ENCODE measurements around the gene C6orf118.

DNA sequence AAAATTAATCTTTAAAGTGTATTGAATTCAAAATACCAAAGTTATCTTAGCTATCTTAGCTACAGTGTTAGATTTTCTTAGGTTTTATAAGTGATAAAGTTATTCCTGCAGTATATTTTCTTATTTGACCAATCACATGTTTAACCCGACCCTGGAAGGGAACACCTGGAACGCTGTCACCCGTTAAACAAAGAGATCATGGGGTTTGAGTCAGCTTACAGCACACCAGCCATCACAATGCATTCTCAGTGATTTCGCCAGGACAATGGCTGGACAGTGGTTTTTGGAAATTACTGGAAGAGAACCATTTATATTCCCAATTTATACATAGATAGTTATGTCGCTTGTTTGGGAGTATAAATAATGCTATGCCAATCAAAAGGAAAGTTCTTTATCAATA, 10.5 kb downstream of the C6orf118 start:
- TF ChIP-seq POLR2A (IDR thresholded peaks at IDR 0.05) = no peak
- TF ChIP-seq, protein P1, sequence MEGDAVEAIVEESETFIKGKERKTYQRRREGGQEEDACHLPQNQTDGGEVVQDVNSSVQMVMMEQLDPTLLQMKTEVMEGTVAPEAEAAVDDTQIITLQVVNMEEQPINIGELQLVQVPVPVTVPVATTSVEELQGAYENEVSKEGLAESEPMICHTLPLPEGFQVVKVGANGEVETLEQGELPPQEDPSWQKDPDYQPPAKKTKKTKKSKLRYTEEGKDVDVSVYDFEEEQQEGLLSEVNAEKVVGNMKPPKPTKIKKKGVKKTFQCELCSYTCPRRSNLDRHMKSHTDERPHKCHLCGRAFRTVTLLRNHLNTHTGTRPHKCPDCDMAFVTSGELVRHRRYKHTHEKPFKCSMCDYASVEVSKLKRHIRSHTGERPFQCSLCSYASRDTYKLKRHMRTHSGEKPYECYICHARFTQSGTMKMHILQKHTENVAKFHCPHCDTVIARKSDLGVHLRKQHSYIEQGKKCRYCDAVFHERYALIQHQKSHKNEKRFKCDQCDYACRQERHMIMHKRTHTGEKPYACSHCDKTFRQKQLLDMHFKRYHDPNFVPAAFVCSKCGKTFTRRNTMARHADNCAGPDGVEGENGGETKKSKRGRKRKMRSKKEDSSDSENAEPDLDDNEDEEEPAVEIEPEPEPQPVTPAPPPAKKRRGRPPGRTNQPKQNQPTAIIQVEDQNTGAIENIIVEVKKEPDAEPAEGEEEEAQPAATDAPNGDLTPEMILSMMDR (IDR thresholded peaks at IDR 0.05) = no peak

Measured in right lobe of liver (tissue), 4 donors.